B cell (primary cell): ENCODE measurements around the gene CHD9NB. TPM values are rescaled to one million over a fixed set of nuclear protein-coding genes. Genes with fewer than 3 reads are reported as not detected.

Experiments used
- ATAC-seq: fragments of 200-7000 bp; cut with Tn5 transposase; one replicate; pipeline ENCODE4 v1.10.0; 2021; ENCODE audit warnings: low read depth, mild to moderate bottlenecking, moderate number of reproducible peaks, moderate library complexity
- CTCF ChIA-PET: fragments of 350-600 bp; sonication (Branson Sonifier 250); formaldehyde crosslinking; loops from one replicate; lab custom pipeline; 2021; ENCODE audit warnings: antibody characterized with exemption, inconsistent platforms; lab: Charles Lee
- POLR2A ChIA-PET: fragments of 350-600 bp; sonication (Branson Sonifier 250); formaldehyde crosslinking; loops from one replicate; lab custom pipeline; 2021; ENCODE audit warnings: antibody characterized with exemption; lab: Charles Lee
- DNase-seq: peaks from one replicate; pipeline ENCODE4 v3.0.0; 2013
- H2AFZ ChIP-seq: 2 replicates; pipeline ENCODE4 v1.6.1; 2012; ENCODE audit warnings: mild to moderate bottlenecking, low read depth, low read length; ENCODE audit not compliant: insufficient read depth, poor library complexity, severe bottlenecking
- H3K27ac ChIP-seq, 2 donors: 1 replicate in 1 of 2; 2 replicates in 1 of 2; pipeline ENCODE4 v1.5.1; 2012 to 2013; ENCODE audit warnings: low read length in 2 of 2, mild to moderate bottlenecking in 2 of 2, moderate library complexity in 1 of 2
- H3K27me3 ChIP-seq, 4 experiments: fragments of 200-600 bp in 1 of 4; sonication (generic) in 1 of 4; replicated peaks in 1 of 4; 1 replicate in 2 of 4; 2 replicates in 2 of 4; pipeline versions ENCODE4 v1.6.1 to v1.7.0; 2013 to 2016; ENCODE audit warnings: low read length in 3 of 4, mild to moderate bottlenecking in 2 of 4, mixed read lengths in 1 of 4, moderate library complexity in 1 of 4; ENCODE audit not compliant: insufficient read depth in 4 of 4, control insufficient read depth in 3 of 4; ENCODE audit errors: control extremely low read depth in 1 of 4
- H3K36me3 ChIP-seq, 2 experiments: replicated peaks in 1 of 2; 1 replicate in 1 of 2; 2 replicates in 1 of 2; pipeline versions ENCODE4 v1.6.1 to v1.7.1; 2013; ENCODE audit warnings: low read length in 1 of 2; ENCODE audit not compliant: insufficient read depth in 2 of 2, control insufficient read depth in 1 of 2; ENCODE audit errors: control extremely low read depth in 1 of 2, extremely low read depth in 1 of 2
- H3K4me1 ChIP-seq, 2 donors: fragments of 200-600 bp in 1 of 2; sonication (generic) in 1 of 2; 1 replicate in 1 of 2; 2 replicates in 1 of 2; pipeline versions ENCODE4 v1.5.1 to v1.6.1; 2013 to 2017; ENCODE audit warnings: low read length in 2 of 2; ENCODE audit not compliant: control insufficient read depth in 2 of 2, insufficient read depth in 2 of 2
- H3K4me2 ChIP-seq: replicated peaks from 2 replicates; pipeline ENCODE3; 2012; ENCODE audit warnings: mild to moderate bottlenecking, low read depth, low read length; ENCODE audit not compliant: poor library complexity, severe bottlenecking
- H3K4me3 ChIP-seq, 5 experiments: fragments of 200-600 bp in 1 of 5; sonication (generic) in 1 of 5; 1 replicate in 3 of 5; 2 replicates in 2 of 5; pipeline versions ENCODE4 v1.5.1 to v1.7.0; 2011 to 2016; ENCODE audit warnings: low read length in 4 of 5, mild to moderate bottlenecking in 4 of 5, low read depth in 2 of 5, control low read depth in 1 of 5, moderate library complexity in 1 of 5; ENCODE audit not compliant: insufficient read depth in 1 of 5; ENCODE audit errors: control extremely low read depth in 1 of 5, extremely low read depth in 1 of 5
- H3K79me2 ChIP-seq: fragments of 200-600 bp; sonication (generic); one replicate; pipeline ENCODE4 v1.6.0; 2016; ENCODE audit warnings: low read length; ENCODE audit not compliant: control insufficient read depth, insufficient read depth
- H3K9ac ChIP-seq: fragments of 200-600 bp; sonication (generic); 2 replicates; pipeline ENCODE4 v1.6.1; 2017; ENCODE audit warnings: mild to moderate bottlenecking, low read length, moderate library complexity
- H3K9me3 ChIP-seq, 3 donors: one replicate each; pipeline versions ENCODE4 v1.6.1 to v1.7.1; 2013; ENCODE audit warnings: low read length in 2 of 3; ENCODE audit not compliant: control insufficient read depth in 2 of 3, insufficient read depth in 1 of 3; ENCODE audit errors: control extremely low read depth in 1 of 3
- H4K20me1 ChIP-seq: 2 replicates; pipeline ENCODE4 v1.6.0; 2012; ENCODE audit warnings: mild to moderate bottlenecking, low read length; ENCODE audit not compliant: insufficient read depth, control insufficient read depth, poor library complexity, severe bottlenecking
- H3K27ac Mint-ChIP-seq: one replicate; pipeline ENCODE4 v1.8.0; 2021; ENCODE audit warnings: mixed read lengths
- H3K27me3 Mint-ChIP-seq: one replicate; pipeline ENCODE4 v1.8.0; 2021; ENCODE audit warnings: mixed read lengths
- H3K4me1 Mint-ChIP-seq: one replicate; pipeline ENCODE4 v1.8.0; 2021; ENCODE audit warnings: mixed read lengths
- H3K4me3 Mint-ChIP-seq: one replicate; pipeline ENCODE4 v1.8.0; 2021; ENCODE audit warnings: mixed read lengths
- H3K9me3 Mint-ChIP-seq: one replicate; pipeline ENCODE4 v1.8.0; 2022; ENCODE audit warnings: mixed read lengths; ENCODE audit not compliant: insufficient read depth
- EZH2 ChIP-seq: IDR thresholded peaks from 2 replicates; pipeline ENCODE4 v1.6.1; 2012; ENCODE audit warnings: borderline replicate concordance, low read depth, mild to moderate bottlenecking, moderate library complexity, low read length; ENCODE audit not compliant: insufficient read depth, poor library complexity, severe bottlenecking
- WGBS: methylation state at CpG from one replicate; pipeline ENCODE4 v1.1.5; 2013; ENCODE audit warnings: missing lambda C conversion rate; ENCODE audit not compliant: insufficient coverage; 5-methylcytosine and 5-hydroxymethylcytosine counted together
- intact Hi-C: fragments of 100-400 bp; cut with micrococcal nuclease; formaldehyde crosslinking; loops from one replicate; pipeline ENCODE4 v1.10.0; 2022
- polyA plus RNA-seq: library from polyadenylated mRNA; depleted of rRNA; stranded (reverse); fragments of >200 nt; gene quantifications from 2 replicates; pipeline ENCODE4 v1.2.3, GENCODE V29; 2012
- total RNA-seq, 2 donors: library from RNA; stranded (reverse); fragments of 120-200 nt in 1 of 2; gene quantifications; 1 replicate in 1 of 2; 2 replicates in 1 of 2; pipeline versions ENCODE4 v1.2.3 to v1.2.4, GENCODE V29; 2013 to 2022
- TF ChIP-seq, protein P1 (sequence below): fragments of 200-600 bp; IDR thresholded peaks from one replicate; pipeline ENCODE4 v1.8.0; 2022; ENCODE audit warnings: antibody characterized with exemption, mild to moderate bottlenecking

CHD9NB gene
- total and polyA plus RNA-seq, 2 donors (not counting 1 experiment from before 2014, with no cell fraction given), result not detected

DNA sequence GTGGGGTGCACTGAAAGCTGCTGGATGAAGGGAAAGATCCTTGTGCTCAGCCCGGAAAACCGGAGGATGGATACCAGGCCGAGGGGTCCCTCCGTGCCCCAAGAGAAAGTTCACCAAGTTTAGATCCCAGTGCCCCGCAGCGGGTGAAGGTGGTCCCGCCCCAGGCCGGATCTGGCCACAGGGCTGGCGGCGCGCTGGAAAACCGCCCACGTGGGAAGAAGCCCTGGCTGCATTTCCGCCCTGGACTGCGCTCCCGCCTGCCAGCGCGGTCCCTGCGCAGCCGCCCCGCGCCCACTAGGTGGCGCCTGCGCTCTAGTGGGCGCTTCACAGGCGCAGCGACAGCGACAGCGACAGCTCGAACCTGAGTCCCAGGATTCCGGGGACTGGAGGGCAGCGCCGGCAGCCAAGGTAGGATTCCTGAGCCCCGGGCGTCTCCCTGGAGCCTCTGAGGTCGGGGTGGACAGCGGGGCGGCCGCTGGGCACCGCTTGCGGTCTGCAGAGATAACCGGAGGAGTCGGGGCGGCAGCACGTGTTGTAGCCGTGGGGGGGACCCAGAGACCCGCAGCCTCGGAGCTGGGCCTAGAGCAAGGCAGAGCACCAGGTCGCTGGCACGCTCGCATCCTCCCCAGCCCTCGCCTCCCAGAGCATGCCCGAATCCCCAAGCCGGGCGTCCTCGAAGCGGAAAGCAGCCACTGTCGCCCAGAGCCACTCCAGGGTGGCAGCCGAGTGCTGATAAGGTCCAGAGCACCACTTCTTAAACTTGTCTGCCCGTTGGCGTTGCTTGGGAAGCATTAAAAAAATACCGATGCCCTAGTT is 2.2 kb upstream of the CHD9NB start, which contains the start of gene CHD9:
TSS of gene CHD9 (plus strand) at position 322 of the 816 bp plus-strand sequence. CDS start 101,099 bp downstream, outside the sequence.
- Histone ChIP-seq H3K27me3 (no peaks in the 10 kb centered on the region), H2AFZ (peak within 1 kb of the TSS; percentile 97), H3K36me3 (no peaks in the 10 kb centered on the region), H3K9me3 (no peaks in the 10 kb centered on the region), H3K27ac (peak within 1 kb of the TSS; percentile 65 to 82), H3K4me3 (peak within 1 kb of the TSS; percentile 49 to 83 (median 78)), H3K79me2 (peaks cover 54% of the 10 kb centered on the region), H3K9ac (peak within 1 kb of the TSS; percentile 79), H4K20me1 (no peaks in the 10 kb centered on the region), H3K4me1 (peaks cover 35 to 53% of the 10 kb centered on the region in 2 donors), H3K4me2 (peak within 1 kb of the TSS; percentile 89)
- no peaks in the 10 kb centered on the region for H3K9me3 Mint-ChIP-seq
- ChIA-PET CTCF (interaction anchor here (0.6 to 4.8 kb wide), 48 partner anchors 9 to 863 kb away, joined by 3 to 111 read pairs (median 6); no protein-coding TSS in a partner anchor), POLR2A (interaction anchor here (0.6 to 1.2 kb wide), 6 partner anchors 44 to 83 kb away, joined by 3 to 15 read pairs (median 6); no protein-coding TSS in a partner anchor)
- intact Hi-C loops, result loop anchor here (1.0 to 2.0 kb wide), 7 partner anchors 9 to 380 kb away; no protein-coding TSS in a partner anchor
- H3K4me1 Mint-ChIP-seq, result peaks cover 43% of the 10 kb centered on the region
- TF ChIP-seq, protein P1, sequence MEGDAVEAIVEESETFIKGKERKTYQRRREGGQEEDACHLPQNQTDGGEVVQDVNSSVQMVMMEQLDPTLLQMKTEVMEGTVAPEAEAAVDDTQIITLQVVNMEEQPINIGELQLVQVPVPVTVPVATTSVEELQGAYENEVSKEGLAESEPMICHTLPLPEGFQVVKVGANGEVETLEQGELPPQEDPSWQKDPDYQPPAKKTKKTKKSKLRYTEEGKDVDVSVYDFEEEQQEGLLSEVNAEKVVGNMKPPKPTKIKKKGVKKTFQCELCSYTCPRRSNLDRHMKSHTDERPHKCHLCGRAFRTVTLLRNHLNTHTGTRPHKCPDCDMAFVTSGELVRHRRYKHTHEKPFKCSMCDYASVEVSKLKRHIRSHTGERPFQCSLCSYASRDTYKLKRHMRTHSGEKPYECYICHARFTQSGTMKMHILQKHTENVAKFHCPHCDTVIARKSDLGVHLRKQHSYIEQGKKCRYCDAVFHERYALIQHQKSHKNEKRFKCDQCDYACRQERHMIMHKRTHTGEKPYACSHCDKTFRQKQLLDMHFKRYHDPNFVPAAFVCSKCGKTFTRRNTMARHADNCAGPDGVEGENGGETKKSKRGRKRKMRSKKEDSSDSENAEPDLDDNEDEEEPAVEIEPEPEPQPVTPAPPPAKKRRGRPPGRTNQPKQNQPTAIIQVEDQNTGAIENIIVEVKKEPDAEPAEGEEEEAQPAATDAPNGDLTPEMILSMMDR, result peak; percentile 99
- TF ChIP-seq EZH2, result no peak
- DNase-seq (peak; percentile 91), ATAC-seq (peak; percentile 87)
- under 1% methylated on average over 59 of the region's 62 CpGs for WGBS
- H3K27me3 Mint-ChIP-seq, result no peaks in the 10 kb centered on the region
- peak within 1 kb of the TSS; percentile 97 for H3K27ac Mint-ChIP-seq
- peak within 1 kb of the TSS; percentile 98 for H3K4me3 Mint-ChIP-seq
